ENCODE results near the gene FYN.

DNA sequence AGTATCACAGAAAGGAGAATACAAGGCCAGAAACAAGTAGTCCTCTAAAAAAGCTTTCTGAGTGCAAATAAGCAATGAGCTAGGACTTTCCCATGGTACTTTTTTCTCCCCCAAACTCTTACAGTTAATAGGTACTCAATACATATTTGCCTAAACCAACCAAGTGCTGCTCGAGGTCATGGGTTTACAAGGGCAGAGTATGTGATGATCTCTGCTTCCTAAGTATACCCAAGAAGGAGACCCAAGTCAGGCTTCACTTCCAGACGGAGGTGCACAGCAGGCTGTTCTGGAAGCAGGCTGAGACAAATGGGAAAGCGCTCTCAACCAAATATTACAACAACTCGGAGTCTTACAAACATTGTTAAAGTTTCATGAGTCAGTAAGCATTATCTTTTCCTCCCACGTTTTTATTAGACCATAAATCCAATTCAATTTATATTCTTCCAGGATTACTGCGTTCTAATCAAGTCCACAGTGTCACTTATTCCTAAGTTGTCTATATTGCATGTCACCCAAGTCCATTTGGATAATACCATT, 8.1 kb downstream of the FYN start:
- TF ChIP-seq, protein P1, sequence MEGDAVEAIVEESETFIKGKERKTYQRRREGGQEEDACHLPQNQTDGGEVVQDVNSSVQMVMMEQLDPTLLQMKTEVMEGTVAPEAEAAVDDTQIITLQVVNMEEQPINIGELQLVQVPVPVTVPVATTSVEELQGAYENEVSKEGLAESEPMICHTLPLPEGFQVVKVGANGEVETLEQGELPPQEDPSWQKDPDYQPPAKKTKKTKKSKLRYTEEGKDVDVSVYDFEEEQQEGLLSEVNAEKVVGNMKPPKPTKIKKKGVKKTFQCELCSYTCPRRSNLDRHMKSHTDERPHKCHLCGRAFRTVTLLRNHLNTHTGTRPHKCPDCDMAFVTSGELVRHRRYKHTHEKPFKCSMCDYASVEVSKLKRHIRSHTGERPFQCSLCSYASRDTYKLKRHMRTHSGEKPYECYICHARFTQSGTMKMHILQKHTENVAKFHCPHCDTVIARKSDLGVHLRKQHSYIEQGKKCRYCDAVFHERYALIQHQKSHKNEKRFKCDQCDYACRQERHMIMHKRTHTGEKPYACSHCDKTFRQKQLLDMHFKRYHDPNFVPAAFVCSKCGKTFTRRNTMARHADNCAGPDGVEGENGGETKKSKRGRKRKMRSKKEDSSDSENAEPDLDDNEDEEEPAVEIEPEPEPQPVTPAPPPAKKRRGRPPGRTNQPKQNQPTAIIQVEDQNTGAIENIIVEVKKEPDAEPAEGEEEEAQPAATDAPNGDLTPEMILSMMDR (IDR thresholded peaks at IDR 0.05; ENCODE audit: borderline replicate concordance, extremely low read depth, low read length, poor library complexity, severe bottlenecking) = no peak
- TF ChIP-seq EZH2 (IDR thresholded peaks at IDR 0.05; ENCODE audit: borderline replicate concordance, low read depth, low read length, severe bottlenecking) = no peak
